Measurements from ENCODE around the gene LILRB2. TPM values are rescaled to one million over a fixed set of nuclear protein-coding genes. Genes with fewer than 3 reads are reported as not detected.
"Not testable (repeated sequence)": the region's sequence is repeated elsewhere in the genome, so short reads cannot be mapped to it uniquely, and the experiment has no call there.

Gene LILRB2
- total RNA-seq, 2 donors from 2014 or later = 1.5 to 6.3 TPM

DNA sequence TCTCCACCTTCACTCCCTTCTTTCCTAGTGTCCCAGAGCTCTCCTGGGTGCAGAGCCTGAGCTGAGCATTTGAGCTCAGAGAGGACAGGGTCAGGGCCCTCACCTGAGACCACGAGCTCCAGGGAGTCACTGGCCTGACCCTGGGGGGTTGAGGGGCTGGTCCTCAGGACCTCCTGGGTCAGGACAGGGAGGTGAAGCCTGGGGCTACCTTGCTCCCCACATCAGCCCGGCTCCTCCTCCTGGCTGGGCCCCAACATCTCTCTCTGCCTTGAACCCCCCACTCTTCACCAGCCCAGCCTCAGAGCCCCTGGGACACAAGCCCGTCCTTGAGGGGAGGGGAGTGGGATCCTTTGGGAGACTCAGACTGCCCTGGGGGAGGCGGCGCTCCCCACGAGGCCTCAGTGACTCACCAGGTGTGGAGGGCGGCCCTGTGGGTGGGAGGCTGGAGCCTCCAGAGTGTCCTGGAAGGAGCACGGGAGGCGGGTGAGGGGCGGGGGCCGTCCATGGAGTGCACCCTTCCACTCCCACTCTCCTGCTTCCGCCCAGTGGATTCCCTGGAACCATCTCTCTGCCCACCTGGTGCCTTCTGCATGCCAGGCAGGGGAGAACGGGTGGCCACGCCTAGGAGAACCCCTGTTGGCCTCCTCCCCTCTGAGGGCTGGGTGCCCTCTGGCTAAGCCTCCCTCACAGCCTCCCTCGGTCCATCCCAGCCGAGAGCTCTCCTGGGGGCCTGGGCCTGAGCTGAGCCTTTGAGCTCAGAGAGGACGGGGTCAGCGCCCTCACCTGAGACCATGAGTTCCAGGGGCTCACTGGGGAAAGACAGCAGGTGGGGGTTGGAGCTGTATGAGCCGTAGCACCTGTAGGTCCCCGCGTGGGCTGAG lies 41.2 kb downstream of the LILRB2 start:
- not testable (repeated sequence) for H3K4me3 Mint-ChIP-seq; H3K27me3 Mint-ChIP-seq; H3K27ac Mint-ChIP-seq; H3K4me1 Mint-ChIP-seq; DNase-seq; ATAC-seq; H3K36me3 Mint-ChIP-seq (ENCODE audit: low read depth); H3K9me3 ChIP-seq (ENCODE audit: control insufficient read depth, low read length, poor library complexity, severe bottlenecking)

DNA sequence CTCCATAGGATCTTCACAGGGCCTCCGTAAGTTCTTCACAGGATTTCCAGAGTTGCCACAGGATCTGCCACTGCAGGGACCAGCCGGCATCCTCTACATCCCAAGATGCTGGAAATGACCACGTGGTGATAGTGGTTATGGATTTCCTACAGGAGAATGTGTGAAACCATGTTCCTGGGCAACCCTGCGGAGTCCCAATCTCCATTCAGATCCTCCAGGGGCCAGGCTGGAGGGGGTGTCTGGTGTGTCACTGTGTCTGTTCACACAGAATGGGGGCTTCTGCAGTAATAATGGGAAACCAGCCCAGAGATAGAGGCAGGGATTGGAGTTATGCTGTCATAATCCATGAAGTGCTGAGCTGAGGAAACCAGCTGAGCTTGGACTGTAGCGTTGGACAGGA lies 47.0 kb downstream of the LILRB2 start:
- ATAC-seq (no peak), DNase-seq (no peak)
- Mint-ChIP-seq H3K27ac (no peak overlapping the region), H3K36me3 (ENCODE audit: low read depth) (no peaks in the 10 kb centered on the region), H3K27me3 (peaks cover 5% of the 10 kb centered on the region), H3K4me1 (peaks cover 2% of the 10 kb centered on the region), H3K4me3 (no peak overlapping the region)
- no peaks in the 10 kb centered on the region for H3K9me3 ChIP-seq (ENCODE audit: control insufficient read depth, low read length, poor library complexity, severe bottlenecking)

- Mint-ChIP-seq H3K27me3 (peaks cover 5% of the 10 kb centered on the region), H3K4me3 (no peak overlapping the region), H3K27ac (no peak overlapping the region), H3K36me3 (ENCODE audit: low read depth) (no peaks in the 10 kb centered on the region), H3K4me1 (peaks cover 2% of the 10 kb centered on the region)
- peak; percentile 69 to 74 (median 69) for DNase-seq
- H3K9me3 ChIP-seq (ENCODE audit: control insufficient read depth, low read length, poor library complexity, severe bottlenecking) = no peaks in the 10 kb centered on the region
- ATAC-seq = peak; percentile 82
Observed at GRCh38 chr19:54231077-54231931, 49.6 kb downstream of the LILRB2 start.

DNA sequence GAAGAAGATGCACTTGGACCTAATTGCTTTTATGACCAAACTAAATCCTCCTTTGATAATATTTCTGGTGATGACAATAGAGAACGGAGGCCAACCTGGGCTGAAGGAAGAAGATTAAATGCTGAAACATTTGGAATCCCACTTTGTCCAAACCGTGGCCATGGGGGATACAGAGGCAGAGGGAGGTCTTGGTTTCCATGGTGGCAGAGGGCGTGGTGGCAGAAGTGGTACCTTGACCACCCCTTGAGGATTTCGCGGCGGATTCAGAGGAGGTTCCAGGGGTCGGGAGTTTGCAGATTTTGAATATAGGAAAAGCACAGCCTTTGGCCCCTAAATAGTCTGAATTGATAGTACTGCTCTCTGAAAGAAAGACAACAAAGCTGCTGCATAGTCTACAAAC lies 50.9 kb downstream of the LILRB2 start:
- Mint-ChIP-seq H3K4me3 (no peak overlapping the region), H3K36me3 (ENCODE audit: low read depth) (no peaks in the 10 kb centered on the region), H3K27ac (no peak overlapping the region), H3K4me1 (peaks cover 2% of the 10 kb centered on the region), H3K27me3 (peaks cover 5% of the 10 kb centered on the region)
- DNase-seq (no peak), ATAC-seq (no peak)
- H3K9me3 ChIP-seq (ENCODE audit: control insufficient read depth, low read length, poor library complexity, severe bottlenecking) = no peaks in the 10 kb centered on the region

- H3K27me3 Mint-ChIP-seq = peaks cover 5% of the 10 kb centered on the region
- peaks cover 2% of the 10 kb centered on the region for H3K4me1 Mint-ChIP-seq
- no peak overlapping the region for H3K4me3 Mint-ChIP-seq
- no peak for ATAC-seq
- H3K36me3 Mint-ChIP-seq (ENCODE audit: low read depth) = no peaks in the 10 kb centered on the region
- no peaks in the 10 kb centered on the region for H3K9me3 ChIP-seq (ENCODE audit: control insufficient read depth, low read length, poor library complexity, severe bottlenecking)
- DNase-seq = no peak
- no peak overlapping the region for H3K27ac Mint-ChIP-seq
Observed at GRCh38 chr19:54229146-54229545, 51.8 kb downstream of the LILRB2 start.

DNA sequence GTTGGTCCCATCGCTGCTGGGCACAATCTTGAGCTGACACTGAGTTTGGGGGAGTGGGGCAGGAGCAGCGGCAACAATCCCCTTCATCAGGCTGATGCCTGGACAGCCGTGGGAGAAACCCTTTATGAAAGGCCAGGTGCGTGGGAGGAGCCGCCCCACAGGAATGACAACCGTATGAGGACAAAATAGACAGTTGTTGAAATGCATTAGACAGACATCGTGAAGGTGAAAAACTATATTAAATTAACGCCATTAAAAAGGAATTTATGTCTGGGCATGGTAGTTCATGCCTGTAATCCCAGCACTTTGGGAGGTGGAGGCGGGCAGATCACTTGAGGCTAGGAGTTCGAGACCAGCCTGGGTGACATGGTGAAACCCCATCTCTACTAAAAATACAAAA lies 56.3 kb downstream of the LILRB2 start:
- not testable (repeated sequence) for H3K4me1 Mint-ChIP-seq; H3K27ac Mint-ChIP-seq; DNase-seq; H3K27me3 Mint-ChIP-seq; H3K4me3 Mint-ChIP-seq; H3K9me3 ChIP-seq (ENCODE audit: control insufficient read depth, low read length, poor library complexity, severe bottlenecking); H3K36me3 Mint-ChIP-seq (ENCODE audit: low read depth); ATAC-seq

DNA sequence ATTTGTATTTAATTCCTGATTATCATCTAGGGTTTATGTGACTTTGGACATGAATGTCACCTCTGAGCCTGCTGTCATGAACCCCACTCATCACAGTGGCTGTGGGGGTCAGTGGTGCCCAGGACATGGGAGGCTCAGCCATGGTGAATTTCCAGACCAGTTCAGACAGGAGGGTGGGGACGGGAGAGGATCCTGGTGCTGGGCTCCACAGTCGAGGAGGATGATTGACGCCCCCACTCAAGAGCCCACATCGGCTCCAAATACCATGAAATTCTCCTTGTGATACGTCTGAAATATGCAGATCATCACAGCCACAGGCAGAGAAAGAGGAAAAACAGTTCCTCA lies 57.0 kb downstream of the LILRB2 start:
- H3K27me3 Mint-ChIP-seq; H3K9me3 ChIP-seq (ENCODE audit: control insufficient read depth, low read length, poor library complexity, severe bottlenecking); DNase-seq; H3K36me3 Mint-ChIP-seq (ENCODE audit: low read depth); H3K4me3 Mint-ChIP-seq; ATAC-seq; H3K4me1 Mint-ChIP-seq: not testable (repeated sequence)
- H3K27ac Mint-ChIP-seq = peak overlapping the region; percentile 75

Other genes starting within 250 kb of the LILRB2 start
- under 1 TPM in 1 of 2 donors, not detected in 1; 0.73 TPM for gene VSTM1, start 217.2 kb downstream of the LILRB2 start, total RNA-seq
- gene TARM1, start 199.7 kb downstream of the LILRB2 start, total RNA-seq = not detected
- 1 to 10 TPM in 1 of 2 donors, under 1 TPM in 1; 0.83 to 2.5 TPM for gene OSCAR, start 180.3 kb downstream of the LILRB2 start, total RNA-seq
- 10 to 100 TPM; 49.9 to 54.6 TPM for gene NDUFA3, start 178.3 kb downstream of the LILRB2 start, total RNA-seq
- 10 to 100 TPM; 14.9 TPM for gene TFPT, start 165.5 kb downstream of the LILRB2 start, total RNA-seq
- 10 to 100 TPM; 49.4 to 56.8 TPM for gene PRPF31, start 165.4 kb downstream of the LILRB2 start, total RNA-seq
- 10 to 100 TPM; 44.5 to 45.4 TPM for gene CNOT3, start 143.3 kb downstream of the LILRB2 start, total RNA-seq
- gene LENG1, start 121.4 kb downstream of the LILRB2 start, total RNA-seq = 1 to 10 TPM; 8.0 to 9.0 TPM
- 1 to 10 TPM; 1.3 to 3.1 TPM for gene TMC4, start 108.0 kb downstream of the LILRB2 start, total RNA-seq
- gene MBOAT7, start 91.5 kb downstream of the LILRB2 start, total RNA-seq = 10 to 100 TPM; 18.4 to 24.5 TPM
- gene TSEN34, start 89.8 kb downstream of the LILRB2 start, total RNA-seq = 1 to 10 TPM; 8.1 to 8.9 TPM
- 1,000 to 10,000 TPM; 1,676 to 1,883 TPM for gene RPS9, start 80.3 kb downstream of the LILRB2 start, total RNA-seq
- gene LILRB3, start 58.1 kb downstream of the LILRB2 start, total RNA-seq = 1 to 10 TPM; 5.2 to 6.2 TPM
- gene LILRA6, start 38.3 kb downstream of the LILRB2 start, total RNA-seq = 1 to 10 TPM in 1 of 2 donors, under 1 TPM in 1; 0.91 to 2.4 TPM
- gene LILRB5, start 23.8 kb downstream of the LILRB2 start, total RNA-seq = under 1 TPM in 1 of 2 donors, not detected in 1; 0.20 TPM
- gene LILRA5, start 32.1 kb upstream of the LILRB2 start, total RNA-seq = 1 to 10 TPM; 1.1 to 3.5 TPM
- gene LILRA4, start 58.1 kb upstream of the LILRB2 start, total RNA-seq = under 1 TPM in 1 of 2 donors, not detected in 1; 0.86 TPM
- 10 to 100 TPM; 21.5 to 22.2 TPM for gene LAIR1, start 83.8 kb upstream of the LILRB2 start, total RNA-seq
- gene TTYH1, start 134.4 kb upstream of the LILRB2 start, total RNA-seq = not detected
- 100 to 1,000 TPM; 471 to 480 TPM for gene LENG8, start 168.1 kb upstream of the LILRB2 start, total RNA-seq
- gene LENG9, start 182.7 kb upstream of the LILRB2 start, total RNA-seq = 1 to 10 TPM; 4.4 to 6.0 TPM
- gene CDC42EP5, start 192.2 kb upstream of the LILRB2 start, total RNA-seq = not detected
- 1 to 10 TPM in 1 of 2 donors, under 1 TPM in 1; 0.94 to 1.7 TPM for gene LAIR2, start 221.7 kb upstream of the LILRB2 start, total RNA-seq